Effector memory CD4-positive, alpha-beta T cell (primary cell): ENCODE results near the gene PTPRM.

Experiments
- DNase-seq, 3 donors: peaks; one replicate each; pipeline ENCODE4 v3.0.0-alpha.2; 2020
- H3K27ac ChIP-seq: 2 replicates; pipeline ENCODE4 v1.7.0; 2013; ENCODE audit warnings: mild to moderate bottlenecking, low read length, moderate library complexity; ENCODE audit not compliant: insufficient read depth, poor library complexity, severe bottlenecking
- H3K27me3 ChIP-seq: replicated peaks from 2 replicates; pipeline ENCODE4 v1.7.0; 2013; ENCODE audit warnings: mild to moderate bottlenecking, low read length; ENCODE audit not compliant: insufficient read depth, control insufficient read depth, poor library complexity, severe bottlenecking
- H3K36me3 ChIP-seq: 2 replicates; pipeline ENCODE4 v1.7.0; 2013; ENCODE audit warnings: mild to moderate bottlenecking, low read length, moderate library complexity; ENCODE audit not compliant: control insufficient read depth, insufficient read depth
- H3K4me1 ChIP-seq: 2 replicates; pipeline ENCODE4 v1.7.0; 2013; ENCODE audit warnings: low read length, mild to moderate bottlenecking; ENCODE audit not compliant: control insufficient read depth, insufficient read depth, poor library complexity, severe bottlenecking
- H3K4me3 ChIP-seq: 2 replicates; pipeline ENCODE4 v1.7.0; 2013; ENCODE audit warnings: low read length, low read depth, mild to moderate bottlenecking; ENCODE audit not compliant: insufficient read depth, poor library complexity, severe bottlenecking
- H3K9me3 ChIP-seq: 2 replicates; pipeline ENCODE4 v1.7.0; 2013; ENCODE audit warnings: mild to moderate bottlenecking, low read length, moderate library complexity; ENCODE audit not compliant: control insufficient read depth

The PTPRM gene

GRCh38 chr18:8413189-8413588, 846.1 kb downstream of the PTPRM start:
- no peaks in the 10 kb centered on the region for H3K9me3 ChIP-seq
- H3K4me1 ChIP-seq = no peaks in the 10 kb centered on the region
- no peak overlapping the region for H3K4me3 ChIP-seq
- no peak overlapping the region for H3K27ac ChIP-seq
- no peaks in the 10 kb centered on the region for H3K27me3 ChIP-seq
- H3K36me3 ChIP-seq = no peaks in the 10 kb centered on the region
- DNase-seq = no peak

DNA sequence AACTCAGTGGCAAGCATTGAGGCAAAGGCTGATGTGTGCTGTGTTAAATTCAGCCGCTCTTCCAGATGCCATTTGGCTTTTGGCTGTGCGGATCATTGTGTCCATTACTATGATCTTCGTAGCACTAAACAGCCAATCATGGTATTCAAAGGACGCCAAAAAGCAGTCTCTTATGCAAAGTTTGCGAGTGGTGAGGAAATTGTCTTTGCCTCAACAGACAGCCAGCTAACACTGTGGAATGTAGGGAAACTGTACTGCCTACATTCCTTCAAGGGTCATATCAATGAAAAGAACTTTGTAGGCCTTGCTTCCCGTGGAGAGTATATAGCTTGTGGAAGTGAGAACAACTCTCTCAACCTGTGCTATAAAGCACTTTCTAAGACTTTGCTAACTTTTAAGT, 846.6 kb downstream of the PTPRM start:
- Histone ChIP-seq H3K4me1 (no peaks in the 10 kb centered on the region), H3K4me3 (no peak overlapping the region), H3K36me3 (no peaks in the 10 kb centered on the region), H3K27ac (no peak overlapping the region), H3K27me3 (no peaks in the 10 kb centered on the region), H3K9me3 (no peaks in the 10 kb centered on the region)
- no peak for DNase-seq

DNA sequence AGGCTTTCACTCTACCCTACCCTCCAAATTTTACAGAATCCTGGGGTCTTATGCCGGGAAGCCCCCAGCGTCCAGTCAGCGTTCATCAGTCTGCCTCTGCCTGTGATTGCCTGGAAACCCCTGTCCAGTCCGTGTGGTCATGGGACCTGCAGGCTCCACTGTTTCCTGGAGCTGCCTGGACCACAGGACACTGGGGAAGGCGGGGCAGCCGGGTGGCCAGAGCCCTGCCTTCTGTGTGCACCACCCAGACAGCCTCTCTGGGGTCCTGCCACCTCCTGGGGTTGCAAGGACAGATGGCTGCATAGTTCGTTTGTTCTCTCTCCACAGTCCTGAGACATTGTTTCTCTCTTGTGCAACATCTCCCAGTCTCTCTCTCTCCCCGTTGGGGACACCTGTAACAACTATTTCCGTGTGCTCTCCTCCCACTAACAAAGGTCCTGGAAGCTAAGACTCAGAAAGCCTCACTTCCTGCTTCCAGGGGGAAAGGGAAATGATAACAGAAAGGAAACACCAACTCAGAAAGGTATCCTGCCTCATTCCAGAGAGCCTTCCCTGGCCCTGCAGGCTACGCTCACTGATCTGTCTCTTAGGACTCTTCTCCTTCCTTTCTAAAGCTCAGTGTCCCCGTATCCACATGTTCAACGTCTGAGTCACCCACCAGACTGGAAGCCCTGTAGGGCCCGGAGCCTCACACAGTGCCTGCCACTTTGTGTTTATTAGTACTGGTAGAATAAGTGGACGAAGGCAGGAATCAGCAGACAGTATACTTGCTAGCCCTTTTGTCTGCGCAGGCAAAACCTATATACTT, 849.3 kb downstream of the PTPRM start:
- no peak for DNase-seq
- Histone ChIP-seq H3K27ac (no peak overlapping the region), H3K9me3 (no peaks in the 10 kb centered on the region), H3K4me1 (no peaks in the 10 kb centered on the region), H3K4me3 (no peak overlapping the region), H3K36me3 (no peaks in the 10 kb centered on the region), H3K27me3 (no peaks in the 10 kb centered on the region)

- Histone ChIP-seq H3K27ac (no peak overlapping the region), H3K4me1 (no peaks in the 10 kb centered on the region), H3K4me3 (no peak overlapping the region), H3K9me3 (no peaks in the 10 kb centered on the region), H3K36me3 (no peaks in the 10 kb centered on the region), H3K27me3 (no peaks in the 10 kb centered on the region)
- DNase-seq = no peak
Observed at GRCh38 chr18:8422391-8422790, 855.3 kb downstream of the PTPRM start.

- DNase-seq = no peak
Observed at GRCh38 chr18:8423051-8423557, 856.0 kb downstream of the PTPRM start.

DNA sequence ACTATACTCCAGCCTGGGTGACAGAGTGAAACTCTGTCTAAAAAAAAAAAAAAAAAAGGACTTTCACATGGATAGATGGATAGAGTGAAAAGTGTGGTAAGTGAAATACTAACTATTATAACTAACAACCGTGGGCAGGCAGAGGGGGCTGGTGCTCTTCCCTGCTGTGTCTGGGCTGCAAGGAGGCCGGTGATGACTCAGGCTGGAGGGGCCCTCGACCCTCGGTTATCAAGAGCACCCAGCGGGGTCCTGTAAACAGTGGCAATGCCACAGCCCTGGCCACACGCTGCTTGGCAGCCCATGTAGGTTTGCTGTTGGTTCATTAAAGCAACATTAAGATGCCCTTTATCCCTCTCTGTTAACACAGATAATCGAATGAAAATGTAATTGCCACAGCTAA, 857.4 kb downstream of the PTPRM start:
- Histone ChIP-seq H3K27me3 (no peaks in the 10 kb centered on the region), H3K4me3 (no peak overlapping the region), H3K9me3 (no peaks in the 10 kb centered on the region), H3K4me1 (no peaks in the 10 kb centered on the region), H3K36me3 (no peaks in the 10 kb centered on the region), H3K27ac (no peak overlapping the region)
- DNase-seq = no peak

More at GRCh38 chr18:8423051-8423557, 856.0 kb downstream of the PTPRM start:
- no peak overlapping the region for H3K4me3 ChIP-seq
- no peaks in the 10 kb centered on the region for H3K9me3 ChIP-seq
- H3K27me3 ChIP-seq = no peaks in the 10 kb centered on the region
- no peak overlapping the region for H3K27ac ChIP-seq
- no peaks in the 10 kb centered on the region for H3K4me1 ChIP-seq
- H3K36me3 ChIP-seq = no peaks in the 10 kb centered on the region

- DNase-seq = no peak
- no peaks in the 10 kb centered on the region for H3K9me3 ChIP-seq
- H3K27me3 ChIP-seq = no peaks in the 10 kb centered on the region
- no peak overlapping the region for H3K4me3 ChIP-seq
- H3K4me1 ChIP-seq = no peaks in the 10 kb centered on the region
- no peak overlapping the region for H3K27ac ChIP-seq
- no peaks in the 10 kb centered on the region for H3K36me3 ChIP-seq
Observed at GRCh38 chr18:8424917-8425725, 858.0 kb downstream of the PTPRM start.

GRCh38 chr18:8426401-8426800, 859.3 kb downstream of the PTPRM start:
- DNase-seq = no peak
- no peak overlapping the region for H3K27ac ChIP-seq
- H3K9me3 ChIP-seq = no peaks in the 10 kb centered on the region
- no peaks in the 10 kb centered on the region for H3K4me1 ChIP-seq
- no peaks in the 10 kb centered on the region for H3K27me3 ChIP-seq
- H3K36me3 ChIP-seq = no peaks in the 10 kb centered on the region
- H3K4me3 ChIP-seq = no peak overlapping the region

DNA sequence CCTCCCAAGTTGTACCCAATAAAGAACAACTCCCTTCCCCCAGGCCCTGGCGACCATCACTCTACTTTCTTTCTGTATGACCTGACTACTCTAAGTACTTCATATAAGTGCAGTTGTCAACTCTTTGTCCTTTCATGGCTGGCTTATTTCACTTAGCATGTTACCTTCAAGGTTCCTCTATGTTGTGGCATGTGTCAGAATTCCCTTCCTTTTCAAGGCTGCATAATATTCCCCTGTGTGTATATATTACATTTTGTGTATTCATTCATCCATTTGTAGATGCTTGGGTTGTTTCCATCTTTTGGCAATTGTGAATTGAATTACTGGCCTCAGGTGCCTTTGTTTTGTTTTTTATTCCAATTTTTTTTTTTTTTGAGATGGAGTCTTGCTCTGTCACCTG, 860.2 kb downstream of the PTPRM start:
- no peak overlapping the region for H3K4me3 ChIP-seq
- no peak overlapping the region for H3K27ac ChIP-seq
- H3K9me3 ChIP-seq = no peaks in the 10 kb centered on the region
- no peak for DNase-seq
- no peaks in the 10 kb centered on the region for H3K4me1 ChIP-seq
- H3K27me3 ChIP-seq = no peaks in the 10 kb centered on the region
- H3K36me3 ChIP-seq = no peaks in the 10 kb centered on the region

- no peaks in the 10 kb centered on the region for H3K36me3 ChIP-seq
- H3K4me1 ChIP-seq = no peaks in the 10 kb centered on the region
- DNase-seq = no peak
- no peak overlapping the region for H3K27ac ChIP-seq
- no peaks in the 10 kb centered on the region for H3K27me3 ChIP-seq
- H3K9me3 ChIP-seq = no peaks in the 10 kb centered on the region
- H3K4me3 ChIP-seq = no peak overlapping the region
Observed at GRCh38 chr18:8428951-8429350, 861.8 kb downstream of the PTPRM start.
